ENCODE measurements around the gene HPCAL1. TPM values are rescaled to one million over a fixed set of nuclear protein-coding genes. Genes with fewer than 3 reads are reported as not detected.

Gene HPCAL1
- total and polyA plus RNA-seq, 2 of the 4 experiments (the other 2 are of a cell fraction): 8.2 to 33.7 TPM

- Histone ChIP-seq H4K8ac (ENCODE audit: low read depth in 2 of 2, low read length in 2 of 2) (no peak overlapping the region), H3K9me1 (ENCODE audit: insufficient read depth, low read length) (peaks cover 3% of the 10 kb centered on the region; the same call in 1 of the 2 replicates), H3K23ac (ENCODE audit: low read depth, low read length) (no peak overlapping the region), H3K14ac (replicated peaks; ENCODE audit: low read depth, low read length) (no peak overlapping the region), H3K56ac (ENCODE audit: extremely low read depth, insufficient read depth, low read length) (no peak overlapping the region), H4K91ac (ENCODE audit: insufficient read depth, low read depth, low read length) (no peak overlapping the region), H3K18ac (ENCODE audit: low read depth, low read length) (no peak overlapping the region), H2BK120ac (ENCODE audit: low read depth, low read length) (no peak overlapping the region), H3K27me3 (ENCODE audit: control insufficient read depth, insufficient read depth, low read length) (no peaks in the 10 kb centered on the region), H4K5ac (ENCODE audit: low read depth, low read length) (no peak overlapping the region), H3K9me3 (ENCODE audit: control insufficient read depth, insufficient read depth, low read length) (peaks cover 5% of the 10 kb centered on the region), H3K27ac (ENCODE audit: insufficient read depth, low read length) (no peak overlapping the region), H2BK5ac (ENCODE audit: low read depth, low read length, poor library complexity, severe bottlenecking) (no peak overlapping the region), H2AK9ac (replicated peaks; ENCODE audit: low read depth, low read length, poor library complexity) (no peak overlapping the region), H3K79me1 (ENCODE audit: low read depth in 1 of 2, low read length in 2 of 2) (peaks cover 24 to 54% of the 10 kb centered on the region in 2 experiments), H3K9ac (ENCODE audit: low read depth, low read length) (no peak overlapping the region), H3K4me1 (ENCODE audit: control insufficient read depth, insufficient read depth, low read length) (peaks cover 1% of the 10 kb centered on the region; the same call in 1 of the 2 replicates), H3K36me3 (ENCODE audit: control insufficient read depth, insufficient read depth, low read length) (peaks cover 4% of the 10 kb centered on the region), H2BK20ac (ENCODE audit: low read depth, low read length) (no peak overlapping the region), H4K20me1 (ENCODE audit: insufficient read depth, low read length) (peaks cover 18% of the 10 kb centered on the region), H3K4ac (ENCODE audit: low read depth, low read length) (no peak overlapping the region), H3K4me2 (ENCODE audit: low read depth, low read length) (no peak overlapping the region), H2AK5ac (ENCODE audit: low read depth, low read length) (no peak overlapping the region), H2AFZ (replicated peaks; ENCODE audit: low read length, poor library complexity) (no peak overlapping the region), H2BK15ac (ENCODE audit: low read depth, low read length) (no peak overlapping the region), H3K4me3 (ENCODE audit: insufficient read depth, low read depth, low read length) (no peak overlapping the region)
- intact Hi-C loops (cut with micrococcal nuclease): no loop called here
- POLR2A ChIA-PET (ENCODE audit: unreplicated experiment): no interaction called here
- dilution Hi-C loops (cut with HindIII; ENCODE audit: low sequenced_read_pairs, unreplicated experiment): no loop called here
- ATAC-seq (ENCODE audit: low read depth) (no peak), DNase-seq (no peak)
- WGBS, 2 experiments (ENCODE audit: extremely low coverage in 2 of 2, insufficient read length in 1 of 2): no CpG with 5 or more reads among the region's 4 CpGs
- in situ Hi-C loops (cut with MboI; ENCODE audit: low sequenced_read_pairs): no loop called here
- no TSS peak for BruUV-seq (replicated peaks)
- CTCF ChIA-PET: interaction anchor here (0.7 kb wide), 1 partner anchor 68 kb away, joined by 3 read pairs; no protein-coding TSS in a partner anchor
- TF ChIP-seq NFE2L2 (IDR thresholded peaks at IDR 0.05; ENCODE audit: low read depth, low read length) (no peak), RCOR1 (IDR thresholded peaks at IDR 0.05; ENCODE audit: insufficient replicate concordance, low read length) (no peak), USF2 (IDR thresholded peaks at IDR 0.05; ENCODE audit: low read depth, low read length) (no peak), MAZ (IDR thresholded peaks at IDR 0.05; ENCODE audit: borderline replicate concordance, low read depth, low read length) (no peak), ELK1 (IDR thresholded peaks at IDR 0.05; ENCODE audit: borderline replicate concordance, low read depth, low read length) (no peak), FOS (IDR thresholded peaks at IDR 0.05; ENCODE audit: low read depth, low read length) (no peak), RAD21 (IDR thresholded peaks at IDR 0.05; ENCODE audit: low read length) (no peak), CEBPB (IDR thresholded peaks at IDR 0.05; ENCODE audit: low read depth, low read length) (no peak), POLR2A (IDR thresholded peaks at IDR 0.05; ENCODE audit: low read depth, low read length) (no peak), MXI1 (IDR thresholded peaks at IDR 0.05; ENCODE audit: borderline replicate concordance, low read depth, low read length) (no peak), SMC3 (IDR thresholded peaks at IDR 0.05; ENCODE audit: low read depth, low read length) (no peak), CHD1 (IDR thresholded peaks at IDR 0.05; ENCODE audit: low read depth, low read length) (no peak), MAFK (IDR thresholded peaks at IDR 0.05; ENCODE audit: low read depth, low read length) (no peak), BHLHE40 (IDR thresholded peaks at IDR 0.05; ENCODE audit: low read depth, low read length) (no peak), CTCF (conservative IDR thresholded peaks at IDR 0.05; ENCODE audit: low read depth, low read length) (no peak), RFX5 (IDR thresholded peaks at IDR 0.05; ENCODE audit: low read depth, low read length) (no peak)
These were observed 33.6 kb downstream of the HPCAL1 start for GRCh38 chr2:10336283-10336682.
